ENCODE data around the gene IYD.

DNA sequence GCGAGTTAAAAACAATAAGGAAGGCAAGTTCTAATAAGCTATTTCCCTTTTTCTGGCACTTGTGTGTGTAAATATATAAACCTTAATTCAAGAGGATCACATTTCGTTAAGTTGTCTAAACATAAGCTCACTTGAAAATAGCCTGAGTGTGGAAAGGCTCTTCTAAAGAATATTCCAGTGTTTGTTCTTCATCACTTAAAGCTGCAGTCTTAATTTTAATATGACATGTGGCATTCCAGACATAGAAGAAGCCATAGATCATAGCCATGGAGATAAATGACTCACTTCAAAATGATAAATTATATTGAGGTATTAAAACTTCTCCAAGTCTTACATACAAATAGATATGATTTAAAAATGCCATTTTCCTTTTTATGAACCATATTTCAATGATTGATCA lies 42.1 kb downstream of the IYD start:
- TF ChIP-seq, protein P1, sequence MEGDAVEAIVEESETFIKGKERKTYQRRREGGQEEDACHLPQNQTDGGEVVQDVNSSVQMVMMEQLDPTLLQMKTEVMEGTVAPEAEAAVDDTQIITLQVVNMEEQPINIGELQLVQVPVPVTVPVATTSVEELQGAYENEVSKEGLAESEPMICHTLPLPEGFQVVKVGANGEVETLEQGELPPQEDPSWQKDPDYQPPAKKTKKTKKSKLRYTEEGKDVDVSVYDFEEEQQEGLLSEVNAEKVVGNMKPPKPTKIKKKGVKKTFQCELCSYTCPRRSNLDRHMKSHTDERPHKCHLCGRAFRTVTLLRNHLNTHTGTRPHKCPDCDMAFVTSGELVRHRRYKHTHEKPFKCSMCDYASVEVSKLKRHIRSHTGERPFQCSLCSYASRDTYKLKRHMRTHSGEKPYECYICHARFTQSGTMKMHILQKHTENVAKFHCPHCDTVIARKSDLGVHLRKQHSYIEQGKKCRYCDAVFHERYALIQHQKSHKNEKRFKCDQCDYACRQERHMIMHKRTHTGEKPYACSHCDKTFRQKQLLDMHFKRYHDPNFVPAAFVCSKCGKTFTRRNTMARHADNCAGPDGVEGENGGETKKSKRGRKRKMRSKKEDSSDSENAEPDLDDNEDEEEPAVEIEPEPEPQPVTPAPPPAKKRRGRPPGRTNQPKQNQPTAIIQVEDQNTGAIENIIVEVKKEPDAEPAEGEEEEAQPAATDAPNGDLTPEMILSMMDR (IDR thresholded peaks at IDR 0.05): no peak
- no peak for TF ChIP-seq ZFX (IDR thresholded peaks at IDR 0.05; ENCODE audit: borderline replicate concordance)
